Suprapubic skin (tissue), 4 donors: ENCODE results near the gene INPP5K. TPM values are rescaled to one million over a fixed set of nuclear protein-coding genes. Genes with fewer than 3 reads are reported as not detected.

Source experiments
- DNase-seq, 2 donors: peaks; one replicate each; pipeline ENCODE4 v3.0.0-alpha.2; 2019; ENCODE audit warnings: low spot score in 2 of 2
- H3K27ac ChIP-seq: fragments of 200-600 bp; sonication (generic); one replicate; pipeline ENCODE4 v1.5.1; 2019
- H3K27me3 ChIP-seq: fragments of 200-600 bp; sonication (generic); one replicate; pipeline ENCODE4 v1.5.1; 2019
- H3K36me3 ChIP-seq: fragments of 200-600 bp; sonication (generic); one replicate; pipeline ENCODE4 v1.5.1; 2019
- H3K4me1 ChIP-seq: fragments of 200-600 bp; sonication (generic); one replicate; pipeline ENCODE4 v1.5.1; 2019
- H3K4me3 ChIP-seq: fragments of 200-600 bp; sonication (generic); one replicate; pipeline ENCODE4 v1.5.1; 2019; ENCODE audit warnings: mild to moderate bottlenecking
- H3K9me3 ChIP-seq: fragments of 200-600 bp; sonication (generic); one replicate; pipeline ENCODE4 v1.5.1; 2019
- CTCF ChIP-seq, 2 donors: fragments of 200-600 bp in 1 of 2; fragments of 450-650 bp in 1 of 2; sonication (generic) in 1 of 2; IDR thresholded peaks; one replicate each; pipeline ENCODE4 v1.5.1; 2016 to 2019; ENCODE audit warnings: antibody characterized with exemption in 2 of 2, mild to moderate bottlenecking in 1 of 2, moderate library complexity in 1 of 2
- EP300 ChIP-seq: sonication (generic); formaldehyde crosslinking; IDR thresholded peaks from one replicate; pipeline ENCODE4 v1.6.1; 2017; ENCODE audit warnings: antibody characterized with exemption
- POLR2A ChIP-seq, 2 donors: fragments of 450-650 bp; IDR thresholded peaks; one replicate each; pipeline ENCODE4 v1.6.1; 2017; ENCODE audit warnings: antibody characterized with exemption in 2 of 2, mild to moderate bottlenecking in 2 of 2, moderate library complexity in 2 of 2
- POLR2AphosphoS5 ChIP-seq, 3 donors: sonication (generic); formaldehyde crosslinking; IDR thresholded peaks; one replicate each; pipeline ENCODE4 v1.6.1; 2017; ENCODE audit warnings: antibody characterized with exemption in 3 of 3
- WGBS: methylation state at CpG from one replicate; pipeline ENCODE4 v1.1.5; 2018; 5-methylcytosine and 5-hydroxymethylcytosine counted together
- total RNA-seq, 4 donors: library from RNA; depleted of rRNA; stranded (reverse); fragments of >200 nt; gene quantifications; one replicate each; pipeline ENCODE4 v1.1.0, GENCODE V29; 2016

Gene INPP5K
- total RNA-seq, 4 donors from 2014 or later, result 91.8 to 160 (median 123) TPM

- no peak overlapping the region for H3K4me3 ChIP-seq
- peaks cover 76% of the 10 kb centered on the region for H3K36me3 ChIP-seq
- H3K9me3 ChIP-seq, result no peaks in the 10 kb centered on the region
- TF ChIP-seq EP300 (no peak), POLR2AphosphoS5 (IDR thresholded peaks at IDR 0.05) (no peak), CTCF (IDR thresholded peaks at IDR 0.05) (no peak), POLR2A (IDR thresholded peaks at IDR 0.05) (no peak)
- peaks cover 9% of the 10 kb centered on the region for H3K4me1 ChIP-seq
- 89% methylated on average over 8 of the region's 8 CpGs for WGBS
- H3K27ac ChIP-seq, result no peak overlapping the region
- H3K27me3 ChIP-seq, result no peaks in the 10 kb centered on the region
- DNase-seq, result no peak
These were observed 25.9 kb upstream of the INPP5K start for GRCh38 chr17:1542316-1542715.

GRCh38 chr17:1541367-1541904 lies 25.0 kb upstream of the INPP5K start:
- TF ChIP-seq CTCF (IDR thresholded peaks at IDR 0.05) (no peak), POLR2A (IDR thresholded peaks at IDR 0.05) (no peak), EP300 (no peak), POLR2AphosphoS5 (IDR thresholded peaks at IDR 0.05) (no peak)
- Histone ChIP-seq H3K36me3 (peaks cover 78% of the 10 kb centered on the region), H3K27me3 (no peaks in the 10 kb centered on the region), H3K4me3 (no peak overlapping the region), H3K9me3 (no peaks in the 10 kb centered on the region), H3K4me1 (peaks cover 5% of the 10 kb centered on the region), H3K27ac (no peak overlapping the region)
- no peak for DNase-seq
- WGBS, result 84% methylated on average over 4 of the region's 4 CpGs

- no peak for DNase-seq
- H3K27me3 ChIP-seq, result no peaks in the 10 kb centered on the region
- no peak for TF ChIP-seq POLR2AphosphoS5 (IDR thresholded peaks at IDR 0.05)
- no peak for TF ChIP-seq CTCF (IDR thresholded peaks at IDR 0.05)
- no peak for TF ChIP-seq EP300
- no peak for TF ChIP-seq POLR2A (IDR thresholded peaks at IDR 0.05)
- H3K36me3 ChIP-seq, result peaks cover 86% of the 10 kb centered on the region
- H3K4me3 ChIP-seq, result no peak overlapping the region
- H3K9me3 ChIP-seq, result no peaks in the 10 kb centered on the region
- no peak overlapping the region for H3K27ac ChIP-seq
- 92% methylated on average over 15 of the region's 15 CpGs for WGBS
- no peaks in the 10 kb centered on the region for H3K4me1 ChIP-seq
These were observed 23.4 kb upstream of the INPP5K start for GRCh38 chr17:1539811-1540210.

GRCh38 chr17:1535737-1536136 lies 19.3 kb upstream of the INPP5K start:
- Histone ChIP-seq H3K36me3 (peaks cover 93% of the 10 kb centered on the region), H3K27ac (no peak overlapping the region), H3K27me3 (no peaks in the 10 kb centered on the region), H3K9me3 (no peaks in the 10 kb centered on the region), H3K4me1 (no peaks in the 10 kb centered on the region), H3K4me3 (no peak overlapping the region)
- 87% methylated on average over 4 of the region's 4 CpGs for WGBS
- no peak for TF ChIP-seq POLR2A (IDR thresholded peaks at IDR 0.05)
- no peak for TF ChIP-seq POLR2AphosphoS5 (IDR thresholded peaks at IDR 0.05)
- no peak for TF ChIP-seq CTCF (IDR thresholded peaks at IDR 0.05)
- TF ChIP-seq EP300, result no peak
- DNase-seq, result no peak

- Histone ChIP-seq H3K4me3 (no peak overlapping the region), H3K4me1 (no peaks in the 10 kb centered on the region), H3K27ac (no peak overlapping the region), H3K9me3 (no peaks in the 10 kb centered on the region), H3K36me3 (peaks cover 93% of the 10 kb centered on the region), H3K27me3 (no peaks in the 10 kb centered on the region)
- 95% methylated on average over 23 of the region's 24 CpGs for WGBS
- DNase-seq, result no peak
- TF ChIP-seq CTCF (IDR thresholded peaks at IDR 0.05), result no peak
- TF ChIP-seq POLR2A (IDR thresholded peaks at IDR 0.05), result no peak
These were observed 17.4 kb upstream of the INPP5K start for GRCh38 chr17:1533661-1534325.
